ENCODE results near the gene LRRC4B. TPM values are rescaled to one million over a fixed set of nuclear protein-coding genes. Genes with fewer than 3 reads are reported as not detected.

LRRC4B gene
- total RNA-seq, 1 donor, result not detected

DNA sequence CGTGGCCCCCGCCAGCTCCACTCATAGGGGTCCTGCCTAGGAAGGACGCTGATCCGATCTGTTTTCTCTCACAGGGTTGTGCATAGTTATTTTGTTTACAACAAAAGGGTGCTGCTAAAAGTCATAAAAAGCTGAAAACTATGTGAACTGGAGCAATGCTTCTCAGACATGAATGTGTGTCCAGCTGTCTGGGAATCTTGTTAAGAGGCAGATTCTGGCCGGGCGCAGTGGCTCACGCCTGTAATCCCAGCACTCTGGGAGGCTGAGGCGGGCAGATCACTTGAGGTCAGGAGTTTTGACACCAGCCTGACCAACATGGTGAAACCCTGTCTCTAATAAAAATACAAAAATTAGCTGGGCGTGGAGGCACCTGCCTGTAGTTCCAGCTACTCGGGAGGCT lies 8.6 kb downstream of the LRRC4B start:
- peak; percentile 43 for DNase-seq (ENCODE audit: low read depth)
- H3K4me3 ChIP-seq (ENCODE audit: low read depth, low read length), result no peak overlapping the region
- TF ChIP-seq, protein P1, sequence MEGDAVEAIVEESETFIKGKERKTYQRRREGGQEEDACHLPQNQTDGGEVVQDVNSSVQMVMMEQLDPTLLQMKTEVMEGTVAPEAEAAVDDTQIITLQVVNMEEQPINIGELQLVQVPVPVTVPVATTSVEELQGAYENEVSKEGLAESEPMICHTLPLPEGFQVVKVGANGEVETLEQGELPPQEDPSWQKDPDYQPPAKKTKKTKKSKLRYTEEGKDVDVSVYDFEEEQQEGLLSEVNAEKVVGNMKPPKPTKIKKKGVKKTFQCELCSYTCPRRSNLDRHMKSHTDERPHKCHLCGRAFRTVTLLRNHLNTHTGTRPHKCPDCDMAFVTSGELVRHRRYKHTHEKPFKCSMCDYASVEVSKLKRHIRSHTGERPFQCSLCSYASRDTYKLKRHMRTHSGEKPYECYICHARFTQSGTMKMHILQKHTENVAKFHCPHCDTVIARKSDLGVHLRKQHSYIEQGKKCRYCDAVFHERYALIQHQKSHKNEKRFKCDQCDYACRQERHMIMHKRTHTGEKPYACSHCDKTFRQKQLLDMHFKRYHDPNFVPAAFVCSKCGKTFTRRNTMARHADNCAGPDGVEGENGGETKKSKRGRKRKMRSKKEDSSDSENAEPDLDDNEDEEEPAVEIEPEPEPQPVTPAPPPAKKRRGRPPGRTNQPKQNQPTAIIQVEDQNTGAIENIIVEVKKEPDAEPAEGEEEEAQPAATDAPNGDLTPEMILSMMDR (IDR thresholded peaks at IDR 0.05; ENCODE audit: insufficient read depth, low read depth, low read length), result no peak

DNA sequence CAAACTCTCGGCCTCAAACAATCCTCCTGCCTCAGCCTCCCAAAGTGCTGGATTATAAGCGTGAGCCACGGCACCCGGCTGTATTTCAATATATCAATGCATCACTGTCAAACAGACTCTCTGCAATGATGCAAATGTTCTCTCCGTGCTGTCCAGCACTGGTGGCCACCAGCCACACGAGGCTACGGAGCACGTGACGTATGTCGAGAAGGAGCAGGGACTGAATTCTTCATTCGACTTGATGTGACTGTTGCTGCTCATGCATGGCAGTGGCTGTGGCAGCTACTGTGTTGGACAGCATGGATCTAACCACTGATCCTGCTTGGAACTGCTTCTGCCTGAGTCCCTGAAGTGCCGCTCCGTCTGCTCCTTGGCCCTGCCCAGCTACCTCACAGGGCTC lies 9.8 kb downstream of the LRRC4B start:
- TF ChIP-seq, protein P1 (IDR thresholded peaks at IDR 0.05; ENCODE audit: insufficient read depth, low read depth, low read length), result no peak
- no peak for DNase-seq (ENCODE audit: low read depth)
- no peak overlapping the region for H3K4me3 ChIP-seq (ENCODE audit: low read depth, low read length)

DNA sequence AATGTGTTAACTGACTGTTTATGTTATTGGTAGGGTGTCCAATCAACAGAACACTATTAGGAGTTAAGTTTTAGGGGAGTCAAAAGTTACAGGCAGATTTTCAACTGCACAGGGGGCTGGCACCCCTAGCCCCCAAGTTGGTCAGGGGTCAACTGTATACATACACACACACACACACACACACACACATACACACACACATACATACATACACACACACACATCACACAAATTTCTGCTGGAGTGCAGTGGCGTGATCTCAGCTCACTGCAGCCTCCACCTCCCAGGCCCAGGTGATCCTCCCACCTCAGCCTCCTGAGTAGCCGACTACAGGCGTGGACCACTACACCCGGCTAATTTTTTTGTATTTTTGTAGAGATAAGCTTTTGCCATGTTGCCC lies 10.2 kb downstream of the LRRC4B start:
- TF ChIP-seq, protein P1 (IDR thresholded peaks at IDR 0.05; ENCODE audit: insufficient read depth, low read depth, low read length), result no peak
- H3K4me3 ChIP-seq (ENCODE audit: low read depth, low read length), result no peak overlapping the region
- DNase-seq (ENCODE audit: low read depth), result no peak

DNA sequence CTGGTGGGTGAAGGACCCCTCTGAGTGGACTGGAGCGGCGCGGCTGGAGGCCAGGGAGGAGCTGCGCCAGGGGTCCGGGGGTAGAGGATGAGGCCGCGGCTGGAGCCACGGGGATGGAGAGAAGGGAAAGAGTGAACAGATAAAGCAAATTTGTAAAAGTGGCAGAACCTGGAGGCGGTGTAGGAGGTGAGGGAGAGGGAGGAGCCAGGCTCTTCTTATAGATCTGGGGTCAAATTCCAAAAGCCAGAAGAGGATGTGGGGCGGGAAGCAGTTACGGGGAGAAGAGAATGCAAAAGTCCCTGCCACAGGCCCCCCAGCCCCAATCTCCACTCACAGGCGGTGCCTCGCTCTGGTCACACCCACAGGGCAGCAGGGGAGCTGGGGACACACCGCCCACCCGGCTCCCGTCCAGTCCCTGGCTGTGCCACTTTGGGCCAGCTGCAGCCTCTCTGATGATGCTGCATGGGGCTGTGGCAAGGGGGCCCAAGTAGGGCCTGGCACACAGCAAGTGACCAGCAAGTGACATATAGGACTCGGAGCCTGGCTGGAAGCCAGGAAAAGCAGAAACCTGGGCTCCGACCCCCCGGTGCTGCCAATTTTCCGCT lies 11.1 kb downstream of the LRRC4B start:
- no peak overlapping the region for H3K4me3 ChIP-seq (ENCODE audit: low read depth, low read length)
- DNase-seq (ENCODE audit: low read depth), result no peak
- TF ChIP-seq, protein P1 (IDR thresholded peaks at IDR 0.05; ENCODE audit: insufficient read depth, low read depth, low read length), result no peak

DNA sequence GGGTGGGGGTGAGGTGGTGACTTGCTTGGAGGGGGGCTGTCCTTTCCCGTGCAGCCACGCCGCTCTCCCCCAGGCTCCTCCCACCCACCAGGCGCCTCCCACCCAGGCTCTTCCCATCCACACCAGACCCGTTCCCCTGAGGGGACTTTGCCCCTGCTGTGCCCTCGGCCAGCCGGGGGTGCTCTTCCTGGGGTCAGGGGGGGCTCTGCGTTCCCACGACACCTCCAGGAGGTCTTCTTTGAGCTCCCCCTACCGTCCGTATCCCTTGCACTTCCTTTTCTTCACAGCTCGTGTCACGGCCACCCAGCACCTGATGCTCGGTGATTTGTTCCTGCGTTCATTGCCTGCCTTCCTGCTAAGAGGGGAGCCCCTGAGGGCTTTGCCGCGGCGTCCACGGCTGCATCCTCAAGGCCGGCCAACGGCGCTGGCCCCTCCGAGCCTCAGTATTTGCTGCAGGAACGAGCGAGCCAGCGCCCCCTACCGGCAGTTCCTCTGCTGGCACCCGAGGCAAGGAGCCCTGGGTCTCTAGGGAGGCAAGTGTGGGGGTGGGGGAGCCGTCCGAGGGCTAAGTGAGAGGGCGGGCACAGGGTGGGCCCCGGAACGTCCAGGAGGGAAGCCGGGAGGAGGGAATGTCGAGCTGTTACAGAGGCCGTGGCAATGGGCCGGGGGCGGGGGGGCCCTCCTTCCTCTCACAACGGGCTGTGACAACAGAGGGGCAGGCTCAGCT lies 11.8 kb downstream of the LRRC4B start:
- DNase-seq (ENCODE audit: low read depth), result peak; percentile 55
- peak overlapping the region; percentile 57 for H3K4me3 ChIP-seq (ENCODE audit: low read depth, low read length)
- TF ChIP-seq, protein P1 (IDR thresholded peaks at IDR 0.05; ENCODE audit: insufficient read depth, low read depth, low read length), result peak; percentile 80

DNA sequence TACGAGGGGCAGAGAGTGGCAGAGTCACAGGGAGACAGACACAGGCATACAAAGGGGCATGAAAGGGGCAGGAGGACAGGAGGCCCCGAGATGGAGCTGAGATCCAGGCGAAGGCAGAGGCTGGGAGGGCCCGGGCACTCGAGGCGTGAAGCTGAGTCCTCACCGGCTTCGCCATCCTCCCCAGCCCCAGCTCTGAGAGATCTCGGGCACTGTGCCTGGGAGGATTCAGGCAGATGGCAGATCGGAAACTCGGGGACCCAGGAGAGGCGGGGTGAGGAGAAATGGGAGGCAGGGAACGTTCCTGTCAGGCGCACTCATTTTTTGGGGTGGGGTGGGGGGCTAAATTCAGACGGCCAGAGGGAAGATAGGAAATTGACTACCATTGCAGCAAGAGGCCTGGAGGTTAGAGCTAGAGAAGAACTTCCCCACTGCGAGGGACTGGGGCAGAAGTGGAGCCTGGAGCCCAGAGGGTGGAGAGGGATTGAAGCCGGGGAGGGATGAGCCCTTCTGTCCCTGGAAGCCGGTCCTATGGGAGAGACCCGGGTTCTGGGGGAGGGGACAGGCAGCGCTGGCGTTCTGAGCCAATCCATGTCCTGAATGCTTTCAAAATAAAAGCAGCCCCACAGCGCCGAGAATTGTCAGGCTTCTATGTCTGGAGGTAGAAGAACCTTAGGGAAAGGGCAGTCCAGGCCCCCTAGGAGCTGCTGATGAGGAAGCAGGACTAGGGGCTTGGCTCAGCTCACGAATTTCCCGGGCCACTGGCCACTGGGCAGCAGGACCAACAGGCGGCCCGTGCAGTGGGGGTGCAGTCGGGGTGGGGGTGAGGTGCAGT lies 12.6 kb downstream of the LRRC4B start:
- TF ChIP-seq, protein P1 (IDR thresholded peaks at IDR 0.05; ENCODE audit: insufficient read depth, low read depth, low read length), result no peak
- DNase-seq (ENCODE audit: low read depth), result peak; percentile 1
- peak overlapping the region; percentile 57 for H3K4me3 ChIP-seq (ENCODE audit: low read depth, low read length)

All from fibroblast of villous mesenchyme (primary cell).